Suprapubic skin (tissue), 4 donors: Measurements from ENCODE around the gene NDUFB2.

Experiments used
- CTCF ChIP-seq, 2 donors: fragments of 200-600 bp in 1 of 2; fragments of 450-650 bp in 1 of 2; sonication (generic) in 1 of 2; IDR thresholded peaks; one replicate each; pipeline ENCODE4 v1.5.1; 2016 to 2019; ENCODE audit warnings: antibody characterized with exemption in 2 of 2, mild to moderate bottlenecking in 1 of 2, moderate library complexity in 1 of 2
- POLR2A ChIP-seq, 2 donors: fragments of 450-650 bp; IDR thresholded peaks; one replicate each; pipeline ENCODE4 v1.6.1; 2017; ENCODE audit warnings: antibody characterized with exemption in 2 of 2, mild to moderate bottlenecking in 2 of 2, moderate library complexity in 2 of 2
- POLR2AphosphoS5 ChIP-seq, 3 donors: sonication (generic); formaldehyde crosslinking; IDR thresholded peaks; one replicate each; pipeline ENCODE4 v1.6.1; 2017; ENCODE audit warnings: antibody characterized with exemption in 3 of 3

DNA sequence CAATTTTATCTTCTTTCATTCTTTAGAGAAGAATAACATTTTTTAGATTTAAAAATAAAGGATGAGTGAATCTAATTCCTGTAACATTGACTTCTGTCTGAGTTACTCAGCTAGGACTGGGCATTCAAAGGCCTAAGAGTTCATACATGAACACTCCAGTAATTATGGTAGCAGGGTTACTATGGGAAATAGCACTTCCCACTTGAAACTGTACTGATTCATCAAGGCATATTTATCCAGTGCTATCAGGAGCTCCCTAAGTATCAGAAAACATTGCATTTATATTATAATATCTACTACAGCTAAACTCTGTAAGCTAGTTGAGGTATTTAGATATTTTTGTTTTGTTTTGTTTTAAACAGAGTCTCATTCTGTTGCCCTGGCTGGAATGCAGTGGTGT lies 41.8 kb downstream of the NDUFB2 start:
- TF ChIP-seq CTCF (IDR thresholded peaks at IDR 0.05) (no peak), POLR2AphosphoS5 (IDR thresholded peaks at IDR 0.05) (no peak), POLR2A (IDR thresholded peaks at IDR 0.05) (no peak)
